Thymus (tissue), 14 donors: ENCODE data around the gene ABCD2. TPM values are rescaled to one million over a fixed set of nuclear protein-coding genes. Genes with fewer than 3 reads are reported as not detected.

Source experiments
- DNase-seq, 9 donors: peaks; one replicate each; pipeline ENCODE4 v3.0.0-alpha.2; 2013; ENCODE audit warnings: low spot score in 9 of 9, low read depth in 6 of 9, missing footprints in 1 of 9
- H3K27ac ChIP-seq, 2 donors: one replicate each; pipeline ENCODE4 v1.5.1; 2013; ENCODE audit warnings: control low read depth in 1 of 2, low read depth in 1 of 2, low read length in 1 of 2, mild to moderate bottlenecking in 1 of 2, moderate library complexity in 1 of 2
- H3K27me3 ChIP-seq, 2 donors: one replicate each; pipeline ENCODE4 v1.5.1; 2013; ENCODE audit warnings: low read length in 1 of 2; ENCODE audit not compliant: control insufficient read depth in 2 of 2, insufficient read depth in 1 of 2
- H3K36me3 ChIP-seq, 2 donors: one replicate each; pipeline ENCODE4 v1.5.1; 2013; ENCODE audit warnings: low read length in 1 of 2, mild to moderate bottlenecking in 1 of 2, moderate library complexity in 1 of 2; ENCODE audit not compliant: control insufficient read depth in 2 of 2, insufficient read depth in 2 of 2
- H3K4me1 ChIP-seq, 2 donors: one replicate each; pipeline ENCODE4 v1.5.1; 2013; ENCODE audit warnings: low read length in 2 of 2; ENCODE audit not compliant: control insufficient read depth in 2 of 2, insufficient read depth in 2 of 2
- H3K4me3 ChIP-seq, 2 donors: one replicate each; pipeline ENCODE4 v1.5.1; 2013; ENCODE audit warnings: low read length in 2 of 2, control low read depth in 1 of 2, mild to moderate bottlenecking in 1 of 2
- H3K9me3 ChIP-seq, 2 donors: one replicate each; pipeline ENCODE4 v1.5.1; 2013; ENCODE audit warnings: low read length in 1 of 2, mild to moderate bottlenecking in 1 of 2; ENCODE audit not compliant: control insufficient read depth in 2 of 2, insufficient read depth in 1 of 2
- WGBS: extraction: QIAGEN DNeasy Blood & Tissue Kit; methylation state at CpG from one replicate; pipeline ENCODE4 v1.1.7; 2013; 5-methylcytosine and 5-hydroxymethylcytosine counted together
- long read RNA-seq, 10 donors: transcript quantifications; one replicate each; lab custom pipeline, GENCODE V29; 2026
- polyA plus RNA-seq: library from polyadenylated mRNA; stranded (reverse); fragments of 200-250 nt; gene quantifications from one replicate; pipeline ENCODE4 v1.2.3, GENCODE V29; 2013
- total RNA-seq: library from RNA; stranded (reverse); fragments of 120-200 nt; gene quantifications from one replicate; pipeline ENCODE4 v1.2.4, GENCODE V29; 2013
- donor health status: healthy.

ABCD2 gene
- total RNA-seq (0.71 TPM), polyA plus RNA-seq (0.84 TPM)
- long read RNA-seq, donor 1, result 0 reads
- long read RNA-seq, donor 2, result 0 reads
- long read RNA-seq, donor 3, result 0 reads
- long read RNA-seq, donor 4, result 0 reads
- long read RNA-seq, donor 5, result 0 reads
- long read RNA-seq, donor 6, result 0 reads
- long read RNA-seq, donor 7, full-length matches to known transcripts, result 1 of 1 reads
- long read RNA-seq, donor 7, partial matches to known transcripts, result 0 of 1 reads
- long read RNA-seq, donor 7, other reads (novel, unspliced or antisense), result 0 of 1 reads
- long read RNA-seq, donor 8, result 0 reads
- long read RNA-seq, donor 9, result 0 reads
- long read RNA-seq, donor 10, result 0 reads

- H3K27ac ChIP-seq, result peak within 1 kb of the TSS; percentile 72 to 88
- H3K4me1 ChIP-seq, result peaks cover 0 to 3% of the 10 kb centered on the region in 2 donors
- DNase-seq, result peak; percentile 50 to 84 (median 63)
- H3K4me3 ChIP-seq, result peak within 1 kb of the TSS; percentile 51 to 57
- H3K36me3 ChIP-seq, result no peaks in the 10 kb centered on the region
- H3K9me3 ChIP-seq, result no peaks in the 10 kb centered on the region
- WGBS, result under 1% methylated on average over 20 of the region's 20 CpGs
- no peaks in the 10 kb centered on the region for H3K27me3 ChIP-seq
Observed at GRCh38 chr12:39619660-39620433, at the start of gene ABCD2. ABCD2 (minus strand) TSS chr12:39619803; CDS start chr12:39619615, 188 bp downstream.

GRCh38 chr12:39660101-39660500, 40.5 kb upstream of the ABCD2 start:
- no peak overlapping the region for H3K4me3 ChIP-seq
- no peak overlapping the region for H3K27ac ChIP-seq
- WGBS, result 92% methylated on average over 2 of the region's 2 CpGs
- no peaks in the 10 kb centered on the region for H3K9me3 ChIP-seq
- H3K4me1 ChIP-seq, result no peaks in the 10 kb centered on the region
- H3K27me3 ChIP-seq, result no peaks in the 10 kb centered on the region
- DNase-seq, result no peak
- no peaks in the 10 kb centered on the region for H3K36me3 ChIP-seq

- Histone ChIP-seq H3K36me3 (no peaks in the 10 kb centered on the region), H3K27ac (no peak overlapping the region), H3K9me3 (no peaks in the 10 kb centered on the region), H3K27me3 (no peaks in the 10 kb centered on the region), H3K4me1 (no peaks in the 10 kb centered on the region), H3K4me3 (no peak overlapping the region)
- no peak for DNase-seq
Observed at GRCh38 chr12:39647383-39647782, 27.8 kb upstream of the ABCD2 start.

GRCh38 chr12:39646963-39647362, 27.4 kb upstream of the ABCD2 start:
- no peak for DNase-seq
- H3K4me1 ChIP-seq, result no peaks in the 10 kb centered on the region
- H3K27me3 ChIP-seq, result no peaks in the 10 kb centered on the region
- no peaks in the 10 kb centered on the region for H3K9me3 ChIP-seq
- no peaks in the 10 kb centered on the region for H3K36me3 ChIP-seq
- no peak overlapping the region for H3K4me3 ChIP-seq
- no peak overlapping the region for H3K27ac ChIP-seq
- 79% methylated on average over 2 of the region's 2 CpGs for WGBS

GRCh38 chr12:39643052-39643451, 23.4 kb upstream of the ABCD2 start:
- no peak overlapping the region for H3K4me3 ChIP-seq
- no peaks in the 10 kb centered on the region for H3K36me3 ChIP-seq
- 77% methylated on average over 1 of the region's 1 CpG for WGBS
- H3K27me3 ChIP-seq, result no peaks in the 10 kb centered on the region
- H3K4me1 ChIP-seq, result no peaks in the 10 kb centered on the region
- DNase-seq, result no peak
- no peaks in the 10 kb centered on the region for H3K9me3 ChIP-seq
- no peak overlapping the region for H3K27ac ChIP-seq

GRCh38 chr12:39638840-39639239, 19.2 kb upstream of the ABCD2 start:
- Histone ChIP-seq H3K36me3 (no peaks in the 10 kb centered on the region), H3K27ac (no peak overlapping the region), H3K27me3 (no peaks in the 10 kb centered on the region), H3K9me3 (no peaks in the 10 kb centered on the region), H3K4me1 (no peaks in the 10 kb centered on the region), H3K4me3 (no peak overlapping the region)
- no peak for DNase-seq
- 94% methylated on average over 2 of the region's 2 CpGs for WGBS

- DNase-seq, result no peak
- Histone ChIP-seq H3K36me3 (no peaks in the 10 kb centered on the region), H3K27ac (no peak overlapping the region), H3K4me1 (no peaks in the 10 kb centered on the region), H3K4me3 (no peak overlapping the region), H3K27me3 (no peaks in the 10 kb centered on the region), H3K9me3 (no peaks in the 10 kb centered on the region)
Observed at GRCh38 chr12:39638178-39638577, 18.6 kb upstream of the ABCD2 start.

GRCh38 chr12:39632670-39633069, 13.1 kb upstream of the ABCD2 start:
- Histone ChIP-seq H3K36me3 (no peaks in the 10 kb centered on the region), H3K27me3 (no peaks in the 10 kb centered on the region), H3K27ac (no peak overlapping the region), H3K4me3 (no peak overlapping the region), H3K9me3 (no peaks in the 10 kb centered on the region), H3K4me1 (no peaks in the 10 kb centered on the region)
- DNase-seq, result no peak

- no peaks in the 10 kb centered on the region for H3K9me3 ChIP-seq
- H3K4me3 ChIP-seq, result no peak overlapping the region
- no peaks in the 10 kb centered on the region for H3K4me1 ChIP-seq
- peak in 4 of 9 donors; percentile 14 to 60 (median 19) for DNase-seq
- H3K27me3 ChIP-seq, result no peaks in the 10 kb centered on the region
- no peak overlapping the region for H3K27ac ChIP-seq
- 8% methylated on average over 1 of the region's 1 CpG for WGBS
- H3K36me3 ChIP-seq, result no peaks in the 10 kb centered on the region
Observed at GRCh38 chr12:39628836-39629235, 9.2 kb upstream of the ABCD2 start.
